Measurements from ENCODE around the gene NANOG.
"Not testable (repeated sequence)": the region's sequence is repeated elsewhere in the genome, so short reads cannot be mapped to it uniquely, and the experiment has no call there.

NANOG gene

DNA sequence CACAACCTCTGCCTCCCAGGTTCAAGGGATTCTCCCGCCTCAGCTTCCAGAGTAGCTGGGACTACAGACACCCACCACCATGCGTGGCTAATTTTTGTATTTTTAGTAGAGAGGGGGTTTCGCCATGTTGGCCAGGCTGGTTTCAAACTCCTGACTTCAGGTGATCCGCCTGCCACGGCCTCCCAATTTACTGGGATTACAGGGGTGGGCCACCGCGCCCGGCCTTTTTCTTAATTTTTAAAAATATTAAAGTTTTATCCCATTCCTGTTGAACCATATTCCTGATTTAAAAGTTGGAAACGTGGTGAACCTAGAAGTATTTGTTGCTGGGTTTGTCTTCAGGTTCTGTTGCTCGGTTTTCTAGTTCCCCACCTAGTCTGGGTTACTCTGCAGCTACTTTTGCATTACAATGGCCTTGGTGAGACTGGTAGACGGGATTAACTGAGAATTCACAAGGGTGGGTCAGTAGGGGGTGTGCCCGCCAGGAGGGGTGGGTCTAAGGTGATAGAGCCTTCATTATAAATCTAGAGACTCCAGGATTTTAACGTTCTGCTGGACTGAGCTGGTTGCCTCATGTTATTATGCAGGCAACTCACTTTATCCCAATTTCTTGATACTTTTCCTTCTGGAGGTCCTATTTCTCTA is at the start of gene NANOG:
Gene NANOG (plus strand): TSS at position 519 of the 645 bp plus-strand sequence. CDS start 213 bp downstream, outside the sequence.
- DNase-seq (ENCODE audit: low read depth in 2 of 2) = not testable (repeated sequence)

- no peak for DNase-seq (ENCODE audit: low read depth in 2 of 2)
Measured at GRCh38 chr12:7747246-7747645, 42.0 kb upstream of the NANOG start, which contains the start of gene CLEC4C. Gene CLEC4C (minus strand): TSS chr12:7747375. CDS start chr12:7747348, 27 bp downstream.

- DNase-seq (ENCODE audit: low read depth in 2 of 2) = no peak
Measured at GRCh38 chr12:7748852-7749251, 40.4 kb upstream of the NANOG start.

GRCh38 chr12:7749442-7749841 is 39.8 kb upstream of the NANOG start:
- no peak for DNase-seq (ENCODE audit: low read depth in 2 of 2)

GRCh38 chr12:7750350-7750749 is 38.9 kb upstream of the NANOG start:
- no peak for DNase-seq (ENCODE audit: low read depth in 2 of 2)

DNA sequence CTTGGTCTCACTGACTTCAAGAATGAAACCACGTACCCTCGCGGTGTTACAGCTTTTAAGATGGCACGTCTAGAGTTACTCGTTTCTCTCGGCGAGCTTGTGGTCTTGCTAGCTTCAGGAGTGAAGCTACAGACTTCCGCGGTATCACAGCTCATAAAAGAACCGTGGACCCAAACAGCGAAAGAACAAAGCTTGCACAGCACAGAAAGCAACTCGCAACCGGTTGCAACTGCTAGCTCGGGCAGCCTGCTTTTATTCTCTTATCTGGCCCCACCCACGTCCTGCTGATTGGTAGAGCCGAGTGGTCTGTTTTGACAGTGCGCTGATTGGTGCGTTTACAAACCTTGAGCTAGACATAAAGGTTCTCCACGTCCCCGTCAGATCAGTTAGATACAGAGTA is 37.8 kb upstream of the NANOG start:
- no peak for DNase-seq (ENCODE audit: low read depth in 2 of 2)

GRCh38 chr12:7751941-7752922 is 37.0 kb upstream of the NANOG start:
- DNase-seq (ENCODE audit: low read depth in 2 of 2) = not testable (repeated sequence)

DNA sequence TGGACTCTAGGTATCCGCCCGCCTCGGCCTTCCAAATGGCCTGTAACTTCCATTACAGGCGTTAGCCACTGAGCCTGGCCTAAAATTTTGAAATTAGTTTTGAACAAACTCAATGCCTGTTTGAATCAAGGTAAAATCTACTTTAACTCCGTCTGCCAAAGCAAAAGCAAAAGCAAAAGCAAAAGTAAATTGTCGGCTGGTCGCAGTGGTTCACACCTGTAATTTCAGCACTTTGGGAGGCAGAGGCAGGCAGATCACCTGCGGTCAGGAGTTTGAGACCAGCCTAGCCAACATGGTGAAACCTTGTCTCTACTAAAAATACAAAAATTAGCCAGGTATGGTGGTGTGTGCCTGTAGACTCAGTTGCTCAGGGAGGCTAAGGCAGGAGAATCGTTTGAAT is 33.5 kb upstream of the NANOG start:
- not testable (repeated sequence) for DNase-seq (ENCODE audit: low read depth in 2 of 2)

- DNase-seq (ENCODE audit: low read depth in 2 of 2) = no peak
Measured at GRCh38 chr12:7756993-7757392, 32.2 kb upstream of the NANOG start.

DNA sequence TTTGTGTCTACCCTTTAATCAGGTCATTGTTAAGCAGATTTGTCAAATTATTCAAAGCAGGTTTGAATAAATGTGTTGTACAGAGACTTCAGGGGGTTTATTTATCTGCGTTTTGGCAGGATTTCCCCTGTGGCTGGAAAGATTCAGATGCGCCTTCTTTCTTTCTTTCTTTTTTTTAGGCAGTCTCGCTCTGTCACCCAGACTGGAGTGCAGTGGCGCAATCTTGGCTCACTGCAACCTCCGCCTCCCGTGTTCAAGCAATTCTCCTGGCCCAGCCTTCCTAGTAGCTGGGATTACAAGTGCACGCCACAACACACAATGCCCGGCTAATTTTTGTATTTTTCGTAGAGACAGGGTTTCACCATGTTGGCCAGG is 30.4 kb upstream of the NANOG start:
- DNase-seq (ENCODE audit: low read depth in 2 of 2) = no peak

GRCh38 chr12:7769999-7770398 is 19.2 kb upstream of the NANOG start:
- DNase-seq (ENCODE audit: low read depth in 2 of 2) = no peak

DNA sequence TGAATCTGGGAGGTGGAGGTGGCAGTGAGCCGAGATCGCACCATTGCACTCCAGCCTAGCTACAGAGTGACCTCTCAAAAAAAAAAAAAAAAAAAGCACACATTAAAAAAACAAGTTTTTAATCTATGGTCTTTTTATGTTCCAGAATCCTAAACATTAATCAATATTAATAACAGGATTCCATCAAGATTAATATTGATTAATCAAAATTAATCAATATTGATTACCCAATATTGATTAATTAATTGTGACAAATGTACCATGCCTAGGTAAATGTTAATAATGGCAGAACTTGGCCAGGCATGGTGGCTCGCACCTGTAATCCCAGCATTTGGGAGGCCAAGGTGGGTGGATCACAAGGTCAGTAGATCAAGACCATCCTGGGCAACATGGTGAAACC is 7.9 kb upstream of the NANOG start:
- DNase-seq (ENCODE audit: low read depth in 2 of 2) = no peak

GRCh38 chr12:7782055-7782454 is 7.1 kb upstream of the NANOG start:
- no peak for DNase-seq (ENCODE audit: low read depth in 2 of 2)

DNA sequence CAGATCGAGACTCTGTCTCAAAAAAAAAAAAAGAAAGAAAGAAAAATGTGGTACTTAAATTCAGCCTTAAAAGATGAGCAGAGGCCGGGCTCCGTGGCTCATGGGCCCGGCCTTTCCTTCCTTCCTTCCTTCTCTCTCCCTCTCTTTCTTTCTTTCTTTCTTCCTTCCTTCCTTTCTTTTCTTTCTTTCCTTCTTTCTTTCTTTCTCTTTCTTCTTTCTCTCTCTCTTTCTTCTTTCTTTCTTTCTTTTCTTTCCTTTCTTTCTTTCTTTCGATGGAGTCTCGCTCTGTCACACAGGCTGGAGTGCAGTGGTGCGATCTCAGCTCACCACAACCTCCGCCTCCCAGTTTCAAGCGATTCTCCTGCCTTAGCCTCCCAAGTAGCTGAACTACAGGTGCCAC is 5.8 kb upstream of the NANOG start:
- DNase-seq (ENCODE audit: low read depth in 2 of 2) = not testable (repeated sequence)

GRCh38 chr12:7784701-7785100 is 4.5 kb upstream of the NANOG start:
- no peak for DNase-seq (ENCODE audit: low read depth in 2 of 2)

DNA sequence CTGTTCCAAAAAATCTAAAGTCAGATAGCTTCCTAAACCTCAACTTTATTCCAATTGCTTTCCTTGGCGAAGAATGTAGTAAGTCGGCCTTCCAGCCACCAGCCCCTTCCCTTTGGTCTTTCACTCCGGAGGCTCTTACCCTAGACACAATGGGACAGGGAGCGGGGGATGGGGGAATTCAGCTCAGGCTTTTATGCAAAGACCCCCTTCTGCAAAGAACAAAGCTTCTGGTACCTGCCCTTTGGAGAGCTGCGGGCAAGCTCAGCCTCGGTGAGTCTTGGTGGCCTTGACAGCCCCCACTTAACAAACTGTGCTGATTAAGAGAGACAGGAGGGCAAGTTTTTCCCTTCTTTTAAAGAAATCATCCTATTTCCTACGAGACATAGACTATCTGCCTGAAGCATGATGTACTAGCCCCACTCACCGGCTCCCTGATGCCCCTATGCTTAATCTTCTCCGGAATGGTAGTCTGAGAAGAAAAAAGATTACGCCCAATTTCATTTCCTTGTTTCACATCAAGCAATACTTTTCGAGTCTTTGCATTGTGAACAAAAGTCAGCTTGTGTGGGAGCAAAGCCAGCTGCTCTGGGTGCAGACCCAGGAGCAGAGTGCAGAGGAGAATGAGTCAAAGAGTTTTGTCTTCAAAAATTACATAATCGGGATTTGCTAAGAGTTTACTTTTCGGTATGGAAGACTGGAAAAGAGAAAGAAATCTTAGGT is 1.5 kb upstream of the NANOG start:
- DNase-seq (ENCODE audit: low read depth in 2 of 2) = no peak

- DNase-seq (ENCODE audit: low read depth in 2 of 2) = no peak
Measured at GRCh38 chr12:7788294-7788660, 925 bp upstream of the NANOG start.

DNA sequence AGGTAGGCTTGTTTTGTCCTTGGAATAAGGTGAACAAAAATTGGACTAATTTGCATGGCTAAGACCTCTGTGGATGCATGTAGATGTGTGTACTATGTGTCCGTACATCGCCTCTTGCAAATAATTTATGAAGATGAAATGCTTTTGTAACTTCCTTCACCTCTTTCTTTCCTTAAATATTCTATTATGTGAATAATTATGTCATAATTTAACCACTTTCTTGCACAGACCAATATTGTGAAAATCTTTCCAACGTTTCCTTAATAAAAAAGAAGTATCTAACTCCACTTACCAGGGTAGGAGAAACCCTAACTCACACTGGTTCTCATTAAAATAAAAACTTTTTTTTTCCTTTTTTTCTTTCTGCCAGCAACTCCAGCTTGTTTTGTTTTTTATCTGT is 4.0 kb downstream of the NANOG start:
- DNase-seq (ENCODE audit: low read depth in 2 of 2) = no peak

- not testable (repeated sequence) for DNase-seq (ENCODE audit: low read depth in 2 of 2)
Measured at GRCh38 chr12:7797269-7797668, 8.1 kb downstream of the NANOG start.

DNA sequence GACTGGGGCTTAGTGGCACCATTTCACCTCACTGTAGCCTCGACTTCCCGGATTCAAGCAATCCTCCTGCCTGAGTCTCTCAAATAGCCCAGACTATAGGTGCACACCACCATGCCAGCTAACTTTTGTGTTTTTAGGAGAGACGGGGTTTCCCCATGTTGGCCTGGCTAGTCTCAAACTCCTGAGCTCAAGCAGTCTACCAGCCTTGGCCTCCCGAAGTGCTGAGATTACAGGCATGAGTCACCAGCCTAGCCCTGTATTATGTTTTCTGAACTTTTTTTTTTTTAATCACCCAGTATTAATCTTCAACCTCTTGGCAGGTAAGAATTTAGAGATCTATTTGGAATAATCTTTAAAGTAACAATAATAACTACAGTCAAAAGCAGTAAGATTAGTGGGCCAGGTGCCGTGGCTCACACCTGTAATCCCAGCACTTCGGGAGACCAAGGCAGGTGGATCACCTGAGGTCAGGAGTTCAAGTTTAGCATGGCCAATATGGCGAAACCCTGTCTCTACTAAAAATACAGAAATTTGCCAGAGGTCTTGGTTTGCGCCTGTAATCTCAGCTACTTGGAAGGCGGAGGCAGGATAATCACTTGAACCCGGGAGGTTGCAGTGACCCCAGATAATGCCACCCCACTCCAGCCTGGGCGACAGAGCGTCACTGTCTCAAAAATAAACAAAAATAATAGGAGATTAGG is 8.6 kb downstream of the NANOG start:
- DNase-seq (ENCODE audit: low read depth in 2 of 2) = no peak

DNA sequence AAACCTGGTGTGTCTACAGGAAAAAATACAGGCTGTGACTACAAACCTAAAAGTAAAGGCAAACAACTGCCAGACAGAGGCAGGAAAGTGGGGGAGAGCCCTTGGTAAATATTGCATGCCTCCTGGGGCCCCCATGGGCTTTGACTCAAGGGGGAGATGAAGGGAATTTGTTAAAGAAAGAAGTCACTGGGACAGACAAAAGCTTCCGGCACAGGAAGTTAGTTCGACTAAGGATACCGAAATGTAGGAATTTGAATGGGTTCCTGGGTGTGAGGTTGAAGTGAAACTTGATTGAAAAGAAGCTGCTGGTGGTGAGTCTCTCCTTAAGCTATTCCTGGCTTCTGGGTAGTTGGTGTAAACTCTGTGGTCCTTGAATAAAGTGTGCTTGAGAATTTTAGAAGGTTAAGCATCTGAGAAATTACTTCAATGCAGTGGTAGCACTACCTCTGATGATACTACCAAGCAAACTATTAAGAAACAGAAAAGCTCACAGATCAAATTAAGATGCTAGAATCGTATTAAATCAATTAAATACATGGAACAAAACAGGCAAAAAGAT is 9.6 kb downstream of the NANOG start:
- not testable (repeated sequence) for DNase-seq (ENCODE audit: low read depth in 2 of 2)

Measured in stimulated activated CD4-positive, alpha-beta T cell treated with anti-CD3 and anti-CD28 coated beads, Interleukin-1b, Interleukin-23, amount 100 ng/mL, for 1 hour (primary cell).